ENCODE results near the gene ACTA1. TPM values are rescaled to one million over a fixed set of nuclear protein-coding genes. Genes with fewer than 3 reads are reported as not detected.
A peak's percentile ranks its signal among the peaks of the same experiment; 100 is the strongest.
"Not testable (repeated sequence)": the region's sequence is repeated elsewhere in the genome, so short reads cannot be mapped to it uniquely, and the experiment has no call there.

Gene ACTA1
- total RNA-seq, 1 donor from 2014 or later, result 2,149 TPM

- intact Hi-C loops (cut with micrococcal nuclease), result no loop called here
- DNase-seq (no peak), ATAC-seq (no peak)
Observed at GRCh38 chr1:229412056-229412455, 21.8 kb downstream of the ACTA1 start.

- ATAC-seq (no peak), DNase-seq (no peak)
- intact Hi-C loops (cut with micrococcal nuclease), result no loop called here
Observed at GRCh38 chr1:229411434-229412055, 22.3 kb downstream of the ACTA1 start.

GRCh38 chr1:229410692-229411433 is 23.0 kb downstream of the ACTA1 start:
- ATAC-seq (peak; percentile 81), DNase-seq (peak; percentile 84)
- intact Hi-C loops (cut with micrococcal nuclease), result no loop called here

- no peak for ATAC-seq
- no peak for DNase-seq
- intact Hi-C loops (cut with micrococcal nuclease), result no loop called here
Observed at GRCh38 chr1:229410370-229410691, 23.6 kb downstream of the ACTA1 start.

- intact Hi-C loops (cut with micrococcal nuclease), result no loop called here
- DNase-seq (no peak), ATAC-seq (peak; percentile 4)
Observed at GRCh38 chr1:229409616-229410369, 24.1 kb downstream of the ACTA1 start.

- peak; percentile 80 for DNase-seq
- peak; percentile 81 for ATAC-seq
- intact Hi-C loops (cut with micrococcal nuclease), result no loop called here
Observed at GRCh38 chr1:229408458-229409037, 25.3 kb downstream of the ACTA1 start.

- ATAC-seq (no peak), DNase-seq (no peak)
- intact Hi-C loops (cut with micrococcal nuclease), result no loop called here
Observed at GRCh38 chr1:229407206-229408026, 26.5 kb downstream of the ACTA1 start.

GRCh38 chr1:229406798-229407197 is 27.1 kb downstream of the ACTA1 start:
- ATAC-seq, result no peak
- DNase-seq, result no peak
- intact Hi-C loops (cut with micrococcal nuclease), result no loop called here

GRCh38 chr1:229403573-229403972 is 30.3 kb downstream of the ACTA1 start:
- intact Hi-C loops (cut with micrococcal nuclease), result no loop called here
- no peak for ATAC-seq
- DNase-seq, result no peak

- ATAC-seq (no peak), DNase-seq (no peak)
- intact Hi-C loops (cut with micrococcal nuclease), result no loop called here
Observed at GRCh38 chr1:229402993-229403392, 30.9 kb downstream of the ACTA1 start.

- ATAC-seq; DNase-seq; intact Hi-C loops (cut with micrococcal nuclease): not testable (repeated sequence)
Observed at GRCh38 chr1:229402329-229402728, 31.6 kb downstream of the ACTA1 start.

GRCh38 chr1:229397762-229398161 is 36.1 kb downstream of the ACTA1 start:
- no peak for ATAC-seq
- DNase-seq, result no peak

GRCh38 chr1:229396585-229397206 is 37.2 kb downstream of the ACTA1 start:
- no peak for ATAC-seq
- no peak for DNase-seq
- intact Hi-C loops (cut with micrococcal nuclease), result no loop called here

More at GRCh38 chr1:229397762-229398161, 36.1 kb downstream of the ACTA1 start:
- intact Hi-C loops (cut with micrococcal nuclease), result no loop called here

- ATAC-seq; DNase-seq; intact Hi-C loops (cut with micrococcal nuclease): not testable (repeated sequence)
Observed at GRCh38 chr1:229394517-229394916, 39.4 kb downstream of the ACTA1 start.

- no peak for DNase-seq
- no peak for ATAC-seq
- intact Hi-C loops (cut with micrococcal nuclease), result no loop called here
Observed at GRCh38 chr1:229392936-229393335, 41.0 kb downstream of the ACTA1 start.

GRCh38 chr1:229390130-229390529 is 43.8 kb downstream of the ACTA1 start:
- DNase-seq (no peak), ATAC-seq (no peak)
- intact Hi-C loops (cut with micrococcal nuclease), result no loop called here

GRCh38 chr1:229388897-229389580 is 44.9 kb downstream of the ACTA1 start:
- intact Hi-C loops (cut with micrococcal nuclease), result no loop called here
- no peak for DNase-seq
- ATAC-seq, result no peak

GRCh38 chr1:229385853-229386456 is 47.9 kb downstream of the ACTA1 start:
- ATAC-seq (peak; percentile 90), DNase-seq (no peak)
- intact Hi-C loops (cut with micrococcal nuclease), result no loop called here
